A549 (cell line): ENCODE results near the gene SPHK1. TPM values are rescaled to one million over a fixed set of nuclear protein-coding genes. Genes with fewer than 3 reads are reported as not detected.

Source experiments
- ATAC-seq, 2 experiments: fragments of 200-7000 bp in 1 of 2; fragments of >200 bp in 1 of 2; cut with Nextera tagmentation in 1 of 2; cut with Tn5 transposase in 1 of 2; 3 replicates each; pipeline versions ENCODE4 v1.8.0 to v1.9.1; 2018 to 2020; ENCODE audit warnings: mild to moderate bottlenecking in 1 of 2, moderate library complexity in 1 of 2
- CTCF ChIA-PET: fragments of 300-600 bp; sonication (Branson Sonifier 250); formaldehyde crosslinking; extraction: SDS; loops from one replicate; lab custom pipeline; 2021; ENCODE audit warnings: antibody characterized with exemption, inconsistent platforms; lab: Yijun Ruan, JAX
- POLR2A ChIA-PET: fragments of 350-600 bp; formaldehyde crosslinking; extraction: SDS; loops from one replicate; lab custom pipeline; 2021; ENCODE audit warnings: antibody characterized with exemption, inconsistent platforms; lab: Yijun Ruan, JAX
- DNase-seq, 2 experiments: peaks; one replicate each; pipeline versions ENCODE4 v3.0.0 to v3.0.0-alpha.2; 2011 to 2016; ENCODE audit warnings: low read depth in 1 of 2, low spot score in 1 of 2
- FAIRE-seq: peaks from 2 replicates; lab custom pipeline; 2011; peaks lifted over from hg19 to GRCh38; lab: Jason Lieb, UNC
- H3K27ac ChIP-seq, 2 experiments: fragments of >200 bp; sonication (Bioruptor Twin); formaldehyde crosslinking; 3 replicates each; pipeline ENCODE4 v1.5.1; 2016 to 2017
- H3K4me1 ChIP-seq: fragments of >200 bp; sonication (Bioruptor Twin); formaldehyde crosslinking; 3 replicates; pipeline ENCODE4 v1.6.1; 2016
- H3K4me2 ChIP-seq: fragments of >200 bp; sonication (Bioruptor Twin); formaldehyde crosslinking; 3 replicates; pipeline ENCODE4 v1.6.1; 2016
- H3K4me3 ChIP-seq: fragments of >200 bp; sonication (Bioruptor Twin); formaldehyde crosslinking; 3 replicates; pipeline ENCODE4 v1.5.1; 2016
- H3K9me3 ChIP-seq: fragments of >200 bp; sonication (Bioruptor Twin); formaldehyde crosslinking; 3 replicates; pipeline ENCODE4 v1.6.1; 2016
- BCL3 ChIP-seq: fragments of >200 bp; sonication (Bioruptor Twin); formaldehyde crosslinking; IDR thresholded peaks from 3 replicates; pipeline ENCODE4 v1.6.1; 2016
- CEBPB ChIP-seq, 2 experiments: fragments of >200 bp in 1 of 2; sonication (Bioruptor Twin) in 1 of 2; formaldehyde crosslinking in 1 of 2; IDR thresholded peaks; 2 replicates each; pipeline ENCODE4 v1.6.1; 2012 to 2016
- CHD4 ChIP-seq: fragments of 200-600 bp; sonication (generic); IDR thresholded peaks from 2 replicates; pipeline ENCODE4 v1.6.1; 2016; ENCODE audit warnings: antibody characterized with exemption, mild to moderate bottlenecking, borderline replicate concordance
- EHF ChIP-seq: fragments of 250-450 bp; sonication (Bioruptor Pico); IDR thresholded peaks from 2 replicates; pipeline ENCODE4 v1.5.0; 2020; ENCODE audit warnings: mild to moderate bottlenecking
- EP300 ChIP-seq, 2 experiments: fragments of >200 bp; sonication (Bioruptor Twin); formaldehyde crosslinking; IDR thresholded peaks; 2 replicates in 1 of 2; 3 replicates in 1 of 2; pipeline ENCODE4 v1.6.1; 2016 to 2017
- ESRRA ChIP-seq: fragments of 150-350 bp; IDR thresholded peaks from 2 replicates; pipeline ENCODE4 v1.6.1; 2014; ENCODE audit warnings: mild to moderate bottlenecking, low read length, borderline replicate concordance
- FOSL2 ChIP-seq, 2 experiments: fragments of 450-650 bp in 1 of 2; fragments of >200 bp in 1 of 2; sonication (Bioruptor Twin) in 1 of 2; formaldehyde crosslinking; IDR thresholded peaks; 2 replicates each; pipeline versions ENCODE4 v1.5.0 to v1.6.1; 2016 to 2020; ENCODE audit warnings: mild to moderate bottlenecking in 1 of 2, moderate library complexity in 1 of 2
- GATA3 ChIP-seq: IDR thresholded peaks from 2 replicates; pipeline ENCODE4 v1.6.1; 2012; ENCODE audit warnings: borderline replicate concordance
- HDAC2 ChIP-seq: fragments of 200-600 bp; sonication (generic); IDR thresholded peaks from 2 replicates; pipeline ENCODE4 v1.6.1; 2016
- MYC ChIP-seq: IDR thresholded peaks from 2 replicates; pipeline ENCODE4 v1.6.1; 2012; ENCODE audit warnings: mild to moderate bottlenecking, inconsistent platforms, low read length, improper control_type of control experiment, borderline replicate concordance
- NFE2L2 ChIP-seq: fragments of 150-350 bp; conservative IDR thresholded peaks from 2 replicates; pipeline ENCODE4 v1.6.1; 2014; ENCODE audit warnings: low read length
- PHF8 ChIP-seq: fragments of 200-600 bp; sonication (generic); IDR thresholded peaks from 2 replicates; pipeline ENCODE4 v1.6.1; 2016; ENCODE audit warnings: low read depth, mild to moderate bottlenecking, antibody characterized with exemption, moderate library complexity, borderline replicate concordance
- POLR2AphosphoS2 ChIP-seq: conservative IDR thresholded peaks from 2 replicates; pipeline ENCODE4 v1.6.1; 2012; ENCODE audit warnings: low read length, improper control_type of control experiment, inconsistent platforms
- RAD21 ChIP-seq, 2 experiments: fragments of >200 bp in 1 of 2; sonication (Bioruptor Twin) in 1 of 2; formaldehyde crosslinking in 1 of 2; IDR thresholded peaks in 1 of 2; conservative IDR thresholded peaks in 1 of 2; 2 replicates in 1 of 2; 3 replicates in 1 of 2; pipeline ENCODE4 v1.6.1; 2012 to 2018; ENCODE audit warnings: inconsistent platforms in 1 of 2
- SMC3 ChIP-seq: fragments of >200 bp; sonication (Bioruptor Twin); formaldehyde crosslinking; IDR thresholded peaks from 3 replicates; pipeline ENCODE4 v1.6.1; 2018; ENCODE audit warnings: inconsistent platforms
- USF2 ChIP-seq: fragments of 450-650 bp; IDR thresholded peaks from 2 replicates; pipeline ENCODE4 v1.6.1; 2014; ENCODE audit warnings: antibody characterized with exemption
- ZC3H11A ChIP-seq: fragments of 450-650 bp; IDR thresholded peaks from 2 replicates; pipeline ENCODE4 v1.6.1; 2014; ENCODE audit warnings: antibody characterized with exemption, mild to moderate bottlenecking
- ZSCAN20 ChIP-seq: fragments of 250-450 bp; sonication (Bioruptor Pico); IDR thresholded peaks from 2 replicates; pipeline ENCODE4 v1.8.0; 2022; ENCODE audit warnings: mild to moderate bottlenecking, moderate library complexity
- WGBS: methylation state at CpG from one replicate; pipeline ENCODE4 v1.1.6; 2017; ENCODE audit errors: missing lambda C conversion rate; 5-methylcytosine and 5-hydroxymethylcytosine counted together
- polyA plus RNA-seq, 4 experiments: library from polyadenylated mRNA; depleted of rRNA in 3 of 4; stranded (reverse); fragments of >200 nt; fragmentation: RNase III in 1 of 4; extraction: RNeasy Plus Mini Kit Qiagen cat#74134 plus additional on column Dnase treatment in 1 of 4; gene quantifications; 2 replicates in 3 of 4; 3 replicates in 1 of 4; pipeline ENCODE4 v1.2.3, GENCODE V29; 2011 to 2017
- TF ChIP-seq, protein P1 (sequence below): fragments of >200 bp; sonication (Bioruptor Twin); formaldehyde crosslinking; IDR thresholded peaks from 3 replicates; pipeline ENCODE4 v1.5.1; 2016
- TF ChIP-seq, protein P2 (sequence below): IDR thresholded peaks from 2 replicates; pipeline ENCODE4 v1.6.1; 2012
- TF ChIP-seq, protein P3 (sequence below): fragments of 250-450 bp; sonication (Bioruptor Pico); IDR thresholded peaks from 2 replicates; pipeline ENCODE4 v1.5.0; 2020; ENCODE audit warnings: low read depth, mild to moderate bottlenecking, moderate library complexity

SPHK1 gene
- polyA plus RNA-seq, 2 of the 4 experiments (the other 2 are of a cell fraction): 4.6 to 14.9 TPM

DNA sequence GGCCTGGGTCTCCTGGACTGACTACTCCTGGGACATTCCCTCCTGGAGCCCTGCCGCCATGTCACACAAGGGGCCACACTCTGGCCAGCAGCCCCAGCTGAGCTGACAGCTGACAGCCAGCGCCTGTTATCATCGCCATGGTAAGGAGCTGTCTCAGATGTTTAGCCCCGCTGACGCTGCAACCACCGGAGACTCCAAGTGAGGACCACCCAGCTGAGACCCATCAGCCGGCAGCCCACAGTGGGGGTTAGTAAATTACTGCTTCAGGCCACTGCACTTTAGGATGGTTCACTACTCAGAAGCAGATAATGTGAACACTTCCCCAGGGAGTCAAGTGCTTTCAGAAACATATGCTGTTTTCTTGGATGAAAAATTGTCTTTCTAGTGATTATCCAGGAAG is 14.6 kb upstream of the SPHK1 start (continued):
- TF ChIP-seq, protein P1, sequence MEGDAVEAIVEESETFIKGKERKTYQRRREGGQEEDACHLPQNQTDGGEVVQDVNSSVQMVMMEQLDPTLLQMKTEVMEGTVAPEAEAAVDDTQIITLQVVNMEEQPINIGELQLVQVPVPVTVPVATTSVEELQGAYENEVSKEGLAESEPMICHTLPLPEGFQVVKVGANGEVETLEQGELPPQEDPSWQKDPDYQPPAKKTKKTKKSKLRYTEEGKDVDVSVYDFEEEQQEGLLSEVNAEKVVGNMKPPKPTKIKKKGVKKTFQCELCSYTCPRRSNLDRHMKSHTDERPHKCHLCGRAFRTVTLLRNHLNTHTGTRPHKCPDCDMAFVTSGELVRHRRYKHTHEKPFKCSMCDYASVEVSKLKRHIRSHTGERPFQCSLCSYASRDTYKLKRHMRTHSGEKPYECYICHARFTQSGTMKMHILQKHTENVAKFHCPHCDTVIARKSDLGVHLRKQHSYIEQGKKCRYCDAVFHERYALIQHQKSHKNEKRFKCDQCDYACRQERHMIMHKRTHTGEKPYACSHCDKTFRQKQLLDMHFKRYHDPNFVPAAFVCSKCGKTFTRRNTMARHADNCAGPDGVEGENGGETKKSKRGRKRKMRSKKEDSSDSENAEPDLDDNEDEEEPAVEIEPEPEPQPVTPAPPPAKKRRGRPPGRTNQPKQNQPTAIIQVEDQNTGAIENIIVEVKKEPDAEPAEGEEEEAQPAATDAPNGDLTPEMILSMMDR: no peak
- TF ChIP-seq NFE2L2 (no peak), EHF (CRISPR knock-in tag) (no peak), POLR2AphosphoS2 (no peak), ZC3H11A (no peak), CHD4 (no peak), ZSCAN20 (CRISPR knock-in tag) (no peak)
- TF ChIP-seq, all 56 proteins: peak for 0

DNA sequence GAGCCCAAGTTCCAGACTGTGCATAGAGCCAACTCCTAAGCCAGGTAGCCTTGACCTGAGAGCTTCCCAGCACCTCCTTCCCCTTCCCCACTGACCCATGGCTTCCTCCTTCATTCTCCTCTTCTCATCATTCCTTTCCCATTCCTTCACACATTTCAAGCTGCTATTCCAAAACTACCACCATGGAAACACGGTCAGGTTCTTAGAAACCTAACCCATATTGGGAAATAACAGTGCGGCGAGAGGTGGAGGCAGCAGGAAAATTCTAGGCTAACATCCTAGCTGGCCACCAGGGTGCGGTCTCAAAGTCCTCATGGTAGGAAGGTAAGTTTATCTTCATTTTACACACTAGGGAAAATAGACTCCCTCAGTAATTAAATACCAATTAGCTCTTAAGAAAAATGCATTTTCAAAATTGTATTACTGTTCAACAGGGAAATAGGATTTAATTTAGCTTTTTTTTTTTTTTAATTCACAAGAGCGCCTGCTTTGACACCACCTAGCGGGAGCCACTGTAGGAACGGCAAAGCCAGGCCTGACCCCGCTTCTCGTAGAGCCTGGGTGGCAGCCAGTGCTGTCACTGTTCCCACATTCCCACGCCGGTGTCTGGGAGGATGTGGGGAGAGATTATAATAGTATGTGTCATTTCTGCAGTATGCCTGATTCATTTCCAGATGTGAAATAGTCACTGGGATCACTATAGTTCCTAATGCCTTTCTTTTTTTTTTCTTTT is 14.0 kb upstream of the SPHK1 start:
- no peak overlapping the region for H3K4me3 ChIP-seq
- WGBS: 36% methylated on average over 11 of the region's 11 CpGs

More for the DNA sequence above, 14.0 kb upstream of the SPHK1 start:
- POLR2A ChIA-PET: interaction anchor here (0.6 to 2.2 kb wide), 4 partner anchors 15 to 132 kb away, joined by 3 to 15 read pairs (median 6); partner anchors contain the start of genes PRPSAP1 and SPHK1
- CTCF ChIA-PET: interaction anchor here (0.5 to 29.4 kb wide), 35 partner anchors 9 to 465 kb away, joined by 3 to 899 read pairs (median 4); partner anchors contain the start of genes PRPSAP1, QRICH2 and SPHK1
- peak; percentile 79 to 83 for ATAC-seq
- TF ChIP-seq HDAC2 (no peak), SMC3 (peak; percentile 55), CEBPB (IDR thresholded peaks at IDR 0.05) (0 out of 4 replicates have a peak, but pooled peaks have one; percentile 21 to 24), GATA3 (no peak), PHF8 (no peak), EHF (CRISPR knock-in tag) (no peak), EP300 (IDR thresholded peaks at IDR 0.05) (no peak), USF2 (no peak), MYC (no peak), RAD21 (conservative IDR thresholded peaks at IDR 0.05 in 1 of 2, IDR thresholded peaks at IDR 0.05 in 1 of 2) (peak; percentile 24 to 27; a peak in 2 of 5 replicates), ESRRA (no peak), FOSL2 (IDR thresholded peaks at IDR 0.05) (no peak), FOSL2 (CRISPR knock-in tag; IDR thresholded peaks at IDR 0.05) (peak; percentile 55; the same call in 1 of the 2 replicates), BCL3 (no peak)
- TF ChIP-seq, protein P2, sequence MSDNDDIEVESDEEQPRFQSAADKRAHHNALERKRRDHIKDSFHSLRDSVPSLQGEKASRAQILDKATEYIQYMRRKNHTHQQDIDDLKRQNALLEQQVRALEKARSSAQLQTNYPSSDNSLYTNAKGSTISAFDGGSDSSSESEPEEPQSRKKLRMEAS: peak; percentile 57
- TF ChIP-seq, protein P1: peak; percentile 92
- TF ChIP-seq, protein P3, sequence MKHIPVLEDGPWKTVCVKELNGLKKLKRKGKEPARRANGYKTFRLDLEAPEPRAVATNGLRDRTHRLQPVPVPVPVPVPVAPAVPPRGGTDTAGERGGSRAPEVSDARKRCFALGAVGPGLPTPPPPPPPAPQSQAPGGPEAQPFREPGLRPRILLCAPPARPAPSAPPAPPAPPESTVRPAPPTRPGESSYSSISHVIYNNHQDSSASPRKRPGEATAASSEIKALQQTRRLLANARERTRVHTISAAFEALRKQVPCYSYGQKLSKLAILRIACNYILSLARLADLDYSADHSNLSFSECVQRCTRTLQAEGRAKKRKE (CRISPR knock-in tag): no peak
- H3K4me2 ChIP-seq: peak overlapping the region; percentile 11; the same call in 2 of the 3 replicates
- no peak overlapping the region for H3K27ac ChIP-seq
- no peak for FAIRE-seq
- no peaks in the 10 kb centered on the region for H3K9me3 ChIP-seq
- DNase-seq: peak; percentile 62 to 79
- H3K4me1 ChIP-seq: peaks cover 6% of the 10 kb centered on the region; the same call in 2 of the 3 replicates
